GM12865 (cell line): ENCODE measurements around the gene SASH3.

Experiments used
- DNase-seq: peaks from one replicate; pipeline ENCODE4 v3.0.0; 2010; ENCODE audit warnings: low read depth
- H3K4me3 ChIP-seq: 2 replicates; pipeline ENCODE4 v1.5.1; 2011; ENCODE audit warnings: mild to moderate bottlenecking, low read depth, low read length, control low read depth
- CTCF ChIP-seq: IDR thresholded peaks from 2 replicates; pipeline ENCODE4 v1.5.1; 2011; ENCODE audit warnings: low read length, control low read depth, low read depth, inconsistent platforms; ENCODE audit not compliant: insufficient read depth; ENCODE audit errors: missing control alignments

The SASH3 gene

GRCh38 chrX:129759576-129760061 is 20.1 kb upstream of the SASH3 start:
- peak; percentile 47 for DNase-seq
- no peak for TF ChIP-seq CTCF
- H3K4me3 ChIP-seq: no peak overlapping the region

GRCh38 chrX:129760155-129760554 is 19.6 kb upstream of the SASH3 start:
- DNase-seq: no peak
- H3K4me3 ChIP-seq: no peak overlapping the region
- no peak for TF ChIP-seq CTCF

DNA sequence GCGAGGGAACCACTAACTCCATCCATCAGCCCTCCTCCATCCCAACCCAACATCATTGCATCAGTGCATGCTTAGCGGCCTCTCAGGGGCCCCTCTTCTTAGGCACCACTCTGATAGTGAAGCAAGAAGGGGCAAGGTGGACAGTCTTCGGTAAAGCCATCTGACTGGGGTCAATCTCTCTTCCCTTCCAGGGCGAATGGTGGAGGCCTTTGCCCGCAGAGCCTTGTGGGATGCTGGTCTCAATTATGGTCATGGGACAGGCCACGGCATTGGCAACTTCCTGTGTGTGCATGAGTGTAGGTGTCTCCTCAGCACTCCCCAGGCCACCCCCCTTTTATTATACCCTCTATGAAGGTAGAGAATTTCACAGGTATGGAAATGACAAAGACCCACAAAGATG is 18.8 kb upstream of the SASH3 start:
- no peak for DNase-seq
- H3K4me3 ChIP-seq: no peak overlapping the region
- no peak for TF ChIP-seq CTCF

GRCh38 chrX:129761596-129761995 is 18.2 kb upstream of the SASH3 start:
- H3K4me3 ChIP-seq: no peak overlapping the region
- no peak for TF ChIP-seq CTCF
- no peak for DNase-seq

GRCh38 chrX:129762448-129762847 is 17.3 kb upstream of the SASH3 start:
- no peak overlapping the region for H3K4me3 ChIP-seq
- DNase-seq: no peak
- TF ChIP-seq CTCF: no peak

DNA sequence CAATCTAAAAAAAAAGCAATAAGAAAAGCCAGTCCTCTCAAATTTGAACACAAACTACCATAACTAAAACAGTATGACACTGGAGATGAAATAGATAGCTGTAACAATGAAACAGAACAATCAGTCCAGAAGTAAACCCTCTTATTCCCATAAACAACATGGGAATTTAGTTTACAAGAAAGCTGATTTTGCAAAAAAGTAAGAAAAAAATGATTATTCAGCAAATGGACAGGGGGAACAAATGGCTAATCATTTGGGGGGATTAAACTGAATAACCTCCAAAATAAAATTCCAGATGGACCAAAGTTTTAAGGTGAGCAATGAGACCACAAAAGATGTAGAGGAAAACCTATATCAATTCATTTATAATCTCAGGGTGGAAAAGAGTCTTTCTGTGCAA is 16.1 kb upstream of the SASH3 start:
- TF ChIP-seq CTCF: no peak
- no peak overlapping the region for H3K4me3 ChIP-seq
- no peak for DNase-seq

GRCh38 chrX:129768186-129768585 is 11.6 kb upstream of the SASH3 start:
- TF ChIP-seq CTCF: no peak
- DNase-seq: no peak
- no peak overlapping the region for H3K4me3 ChIP-seq
